Calu3 (cell line): ENCODE measurements around the gene COTL1. TPM values are rescaled to one million over a fixed set of nuclear protein-coding genes. Genes with fewer than 3 reads are reported as not detected.

Experiments used
- BruUV-seq: library from RNA; stranded (reverse); fragments of 400-500 nt; replicated peaks from 2 replicates; lab custom pipeline; 2021; lab: Mats Ljungman, UMichigan
- CTCF ChIA-PET: fragments of 300-600 bp; sonication (Branson Sonifier 250); formaldehyde crosslinking; loops from one replicate; lab custom pipeline; 2022; ENCODE audit warnings: antibody characterized with exemption; lab: Charles Lee
- DNase-seq: peaks from one replicate; pipeline ENCODE4 v3.0.0; 2022
- H3K27ac Mint-ChIP-seq: one replicate; pipeline ENCODE4 v1.8.0; 2022; ENCODE audit warnings: mixed read lengths; ENCODE audit not compliant: unreplicated experiment
- H3K27me3 Mint-ChIP-seq: one replicate; pipeline ENCODE4 v1.8.0; 2022; ENCODE audit warnings: mixed read lengths; ENCODE audit not compliant: unreplicated experiment
- H3K36me3 Mint-ChIP-seq: one replicate; pipeline ENCODE4 v1.8.0; 2022; ENCODE audit warnings: mild to moderate bottlenecking, moderate library complexity, mixed read lengths; ENCODE audit not compliant: insufficient read depth, unreplicated experiment
- H3K4me1 Mint-ChIP-seq: one replicate; pipeline ENCODE4 v1.8.0; 2022; ENCODE audit warnings: mild to moderate bottlenecking, low read depth, mixed read lengths; ENCODE audit not compliant: unreplicated experiment
- H3K4me3 Mint-ChIP-seq: one replicate; pipeline ENCODE4 v1.8.0; 2022; ENCODE audit warnings: mild to moderate bottlenecking, low read depth, moderate library complexity, mixed read lengths; ENCODE audit not compliant: unreplicated experiment
- H3K9me3 Mint-ChIP-seq: one replicate; pipeline ENCODE4 v1.8.0; 2022; ENCODE audit warnings: low read depth, mixed read lengths; ENCODE audit not compliant: unreplicated experiment
- intact Hi-C: fragments of 100-400 bp; cut with micrococcal nuclease; formaldehyde crosslinking; loops from one replicate; pipeline ENCODE4 v1.10.0; 2022; ENCODE audit not compliant: unreplicated experiment
- total RNA-seq: library from RNA; stranded (reverse); gene quantifications from 2 replicates; pipeline ENCODE4 v1.2.3, GENCODE V29; 2022
- TF ChIP-seq, protein P1 (sequence below): fragments of 200-600 bp; IDR thresholded peaks from one replicate; pipeline ENCODE4 v1.8.0; 2022; ENCODE audit warnings: antibody characterized with exemption; ENCODE audit not compliant: unreplicated experiment

Gene COTL1
- total RNA-seq, 1 experiment from 2014 or later: 343 TPM

DNA sequence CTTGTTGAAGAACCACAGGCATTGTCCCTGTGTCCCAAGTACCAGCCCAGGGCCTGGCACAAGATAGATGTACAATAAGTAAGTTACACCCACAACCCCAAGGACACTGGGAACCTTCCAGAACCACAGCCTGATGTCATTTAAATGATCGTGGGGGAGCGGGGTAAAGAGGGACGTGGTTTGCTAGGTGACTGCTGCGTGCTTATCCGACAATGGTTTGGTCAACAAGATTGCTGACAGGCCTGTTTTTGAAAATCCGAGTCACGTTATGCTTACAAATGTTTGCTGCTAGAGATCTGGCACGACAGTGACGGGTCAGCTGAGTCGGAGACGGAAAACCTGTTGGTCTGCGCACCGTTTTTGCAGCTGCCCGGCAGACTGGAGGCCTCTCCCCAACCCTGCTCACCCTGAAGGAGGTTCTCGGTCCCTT lies 22.8 kb downstream of the COTL1 start:
- peaks cover 29% of the 10 kb centered on the region for H3K36me3 Mint-ChIP-seq
- H3K4me1 Mint-ChIP-seq: peaks cover 18% of the 10 kb centered on the region
- no peaks in the 10 kb centered on the region for H3K27me3 Mint-ChIP-seq
- H3K9me3 Mint-ChIP-seq: no peaks in the 10 kb centered on the region
- TF ChIP-seq, protein P1, sequence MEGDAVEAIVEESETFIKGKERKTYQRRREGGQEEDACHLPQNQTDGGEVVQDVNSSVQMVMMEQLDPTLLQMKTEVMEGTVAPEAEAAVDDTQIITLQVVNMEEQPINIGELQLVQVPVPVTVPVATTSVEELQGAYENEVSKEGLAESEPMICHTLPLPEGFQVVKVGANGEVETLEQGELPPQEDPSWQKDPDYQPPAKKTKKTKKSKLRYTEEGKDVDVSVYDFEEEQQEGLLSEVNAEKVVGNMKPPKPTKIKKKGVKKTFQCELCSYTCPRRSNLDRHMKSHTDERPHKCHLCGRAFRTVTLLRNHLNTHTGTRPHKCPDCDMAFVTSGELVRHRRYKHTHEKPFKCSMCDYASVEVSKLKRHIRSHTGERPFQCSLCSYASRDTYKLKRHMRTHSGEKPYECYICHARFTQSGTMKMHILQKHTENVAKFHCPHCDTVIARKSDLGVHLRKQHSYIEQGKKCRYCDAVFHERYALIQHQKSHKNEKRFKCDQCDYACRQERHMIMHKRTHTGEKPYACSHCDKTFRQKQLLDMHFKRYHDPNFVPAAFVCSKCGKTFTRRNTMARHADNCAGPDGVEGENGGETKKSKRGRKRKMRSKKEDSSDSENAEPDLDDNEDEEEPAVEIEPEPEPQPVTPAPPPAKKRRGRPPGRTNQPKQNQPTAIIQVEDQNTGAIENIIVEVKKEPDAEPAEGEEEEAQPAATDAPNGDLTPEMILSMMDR: no peak
- H3K4me3 Mint-ChIP-seq: no peak overlapping the region
- H3K27ac Mint-ChIP-seq: no peak overlapping the region
- BruUV-seq: no TSS peak
- CTCF ChIA-PET: no interaction called here
- DNase-seq: no peak
- intact Hi-C loops: no loop called here

DNA sequence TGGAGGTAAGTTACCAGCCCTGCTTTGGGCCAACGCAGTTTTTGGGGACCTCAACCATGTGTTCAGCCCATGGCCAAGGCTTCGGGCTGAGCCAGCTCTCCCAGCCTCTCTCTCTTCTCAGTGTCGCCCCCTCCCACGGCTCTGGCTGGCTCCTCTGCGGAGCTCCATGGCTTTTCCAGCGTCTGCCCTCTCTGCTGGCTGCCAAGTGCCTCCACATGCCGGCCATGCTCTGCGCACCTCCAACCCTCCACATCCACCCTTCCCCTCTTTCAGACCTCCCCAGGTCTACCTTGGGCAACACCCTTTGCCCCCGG lies 23.2 kb downstream of the COTL1 start:
- no peak for DNase-seq
- TF ChIP-seq, protein P1: no peak
- intact Hi-C loops: no loop called here
- Mint-ChIP-seq H3K4me3 (no peak overlapping the region), H3K27me3 (no peaks in the 10 kb centered on the region), H3K4me1 (peaks cover 14% of the 10 kb centered on the region), H3K36me3 (peaks cover 29% of the 10 kb centered on the region), H3K27ac (no peak overlapping the region), H3K9me3 (no peaks in the 10 kb centered on the region)
- no TSS peak for BruUV-seq
- CTCF ChIA-PET: no interaction called here

DNA sequence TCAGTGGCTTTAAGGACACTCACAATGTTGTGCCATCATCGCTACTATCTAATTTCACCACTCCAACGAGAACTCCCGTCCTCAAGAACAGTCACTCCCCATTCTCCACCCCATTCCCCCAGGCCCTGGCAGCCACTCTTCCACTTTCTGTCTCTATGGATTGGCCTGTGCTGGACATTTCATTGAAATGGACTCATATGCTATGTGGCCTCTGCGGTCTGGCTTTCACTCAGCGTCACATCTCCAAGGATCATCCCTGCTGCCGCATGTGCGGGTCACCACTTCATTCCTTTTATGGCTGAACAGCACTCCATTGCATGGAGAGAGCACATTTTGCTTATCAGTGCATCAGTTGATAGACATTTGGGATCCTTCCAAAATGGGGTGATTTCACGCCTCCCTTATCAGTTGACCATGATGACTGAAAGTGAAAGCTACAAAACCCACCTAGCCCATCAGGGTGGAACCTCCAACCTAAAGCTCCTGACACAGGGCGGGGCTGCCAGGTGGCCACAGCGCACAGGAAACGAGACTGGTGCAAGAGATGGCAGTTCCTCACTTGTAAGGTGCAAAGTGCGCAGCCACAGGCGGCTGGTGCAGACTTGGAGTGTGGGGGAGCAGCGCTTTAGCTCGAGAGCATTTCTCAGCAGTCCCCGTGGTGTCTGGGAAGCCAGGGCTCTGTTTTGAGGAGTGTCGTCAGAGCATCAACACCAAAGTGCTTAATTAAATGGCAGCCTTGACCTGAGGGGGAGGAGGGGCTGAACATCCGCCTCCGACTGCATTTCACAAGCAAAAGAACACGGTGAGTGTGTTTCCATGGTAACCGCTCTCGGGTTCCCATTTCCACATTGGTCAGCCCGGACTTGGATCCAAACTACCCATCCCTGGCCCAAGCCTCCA lies 23.8 kb downstream of the COTL1 start:
- no peak overlapping the region for H3K27ac Mint-ChIP-seq
- no peak overlapping the region for H3K4me3 Mint-ChIP-seq
- no TSS peak for BruUV-seq
- no peaks in the 10 kb centered on the region for H3K27me3 Mint-ChIP-seq
- CTCF ChIA-PET: no interaction called here
- H3K9me3 Mint-ChIP-seq: no peaks in the 10 kb centered on the region
- peaks cover 8% of the 10 kb centered on the region for H3K4me1 Mint-ChIP-seq
- peaks cover 23% of the 10 kb centered on the region for H3K36me3 Mint-ChIP-seq
- no peak for DNase-seq
- intact Hi-C loops: no loop called here
- TF ChIP-seq, protein P1: no peak

- Mint-ChIP-seq H3K4me3 (no peak overlapping the region), H3K27ac (no peak overlapping the region), H3K36me3 (peaks cover 29% of the 10 kb centered on the region), H3K27me3 (no peaks in the 10 kb centered on the region), H3K9me3 (no peaks in the 10 kb centered on the region), H3K4me1 (peaks cover 7% of the 10 kb centered on the region)
- TF ChIP-seq, protein P1: no peak
- intact Hi-C loops: no loop called here
- no peak for DNase-seq
- CTCF ChIA-PET: interaction anchor here (0.6 to 0.8 kb wide), 2 partner anchors 9 to 333 kb away, joined by 3 to 5 read pairs; no protein-coding TSS in a partner anchor
- no TSS peak for BruUV-seq
Observed at GRCh38 chr16:84592718-84593117, 25.2 kb downstream of the COTL1 start.
